GM19468 (cell line): ENCODE results near the gene TXNL1.
"Not testable (repeated sequence)": the region's sequence is repeated elsewhere in the genome, so short reads cannot be mapped to it uniquely, and the experiment has no call there.

Experiments
- ATAC-seq: cut with Tn5 transposase; IDR thresholded peaks from one replicate; pipeline ENCODE4 v1.9.1; 2021; ENCODE audit warnings: mild to moderate bottlenecking, moderate library complexity, moderate number of reproducible peaks; ENCODE audit not compliant: unreplicated experiment; ENCODE audit errors: extremely low read depth

The TXNL1 gene

GRCh38 chr18:56638232-56639103 lies at the start of gene TXNL1:
TXNL1 (minus strand) TSS chr18:56638592; CDS start chr18:56638440, 152 bp downstream.
- peak; percentile 92 for ATAC-seq

DNA sequence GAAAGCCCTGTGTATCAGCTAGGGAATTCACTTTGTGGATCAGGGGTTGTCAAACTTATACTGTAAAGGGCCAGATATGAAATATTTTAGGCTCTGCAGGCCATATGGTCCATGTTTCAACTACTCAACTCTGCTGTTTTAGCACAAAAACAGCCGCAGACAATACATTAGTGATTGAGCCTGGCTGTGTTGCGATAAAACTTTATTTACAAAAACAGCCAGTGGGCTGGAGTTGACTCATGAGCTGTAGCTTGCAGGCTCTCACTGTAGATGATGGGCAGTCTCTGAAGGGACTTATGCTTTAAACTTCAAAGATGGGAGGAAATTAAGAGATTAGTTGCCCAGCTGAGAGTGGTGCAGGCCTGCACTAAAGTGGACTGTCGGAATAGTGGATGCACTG lies 45.9 kb upstream of the TXNL1 start:
- no peak for ATAC-seq

GRCh38 chr18:56678836-56679565 lies 40.6 kb upstream of the TXNL1 start:
- no peak for ATAC-seq

DNA sequence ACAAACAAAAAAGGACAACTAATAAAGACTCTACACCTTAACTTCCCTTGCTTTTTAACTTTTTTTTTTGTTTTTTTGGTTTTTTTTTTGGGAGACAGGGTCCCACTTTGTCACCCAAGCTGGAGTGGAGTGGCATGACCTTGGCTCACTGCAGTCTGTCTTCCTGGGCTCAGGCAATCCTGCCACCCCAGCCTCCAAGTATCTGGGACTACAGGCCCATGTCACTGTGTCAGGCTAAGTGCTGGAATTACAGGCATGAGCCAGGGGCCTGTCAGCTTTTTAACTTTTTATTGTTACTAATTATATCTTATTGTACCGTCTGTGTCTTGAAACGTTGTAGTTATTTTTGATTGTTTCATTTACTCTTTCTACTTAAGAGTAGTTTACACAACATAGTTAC lies 38.2 kb upstream of the TXNL1 start:
- ATAC-seq = no peak

DNA sequence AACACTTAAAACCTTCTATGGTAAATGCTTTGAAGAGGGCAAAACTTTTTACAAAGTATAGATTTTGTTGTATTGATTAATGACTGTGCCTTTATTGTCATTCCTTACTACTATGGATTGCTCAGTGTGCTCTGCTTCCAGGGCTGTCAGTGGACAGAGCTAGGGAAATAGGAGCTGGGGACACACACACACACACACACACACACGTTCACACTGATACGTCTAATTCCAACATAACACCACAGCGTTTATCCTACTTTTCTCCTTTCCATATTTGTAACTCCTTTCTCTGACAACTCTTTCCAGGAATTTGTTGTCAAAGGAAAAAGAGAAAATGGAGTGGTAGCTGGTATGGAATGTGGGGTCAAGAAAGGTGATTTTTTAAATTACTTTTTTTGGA lies 34.6 kb upstream of the TXNL1 start:
- no peak for ATAC-seq

- ATAC-seq = no peak
These were observed 34.0 kb upstream of the TXNL1 start for GRCh38 chr18:56672391-56672790.

DNA sequence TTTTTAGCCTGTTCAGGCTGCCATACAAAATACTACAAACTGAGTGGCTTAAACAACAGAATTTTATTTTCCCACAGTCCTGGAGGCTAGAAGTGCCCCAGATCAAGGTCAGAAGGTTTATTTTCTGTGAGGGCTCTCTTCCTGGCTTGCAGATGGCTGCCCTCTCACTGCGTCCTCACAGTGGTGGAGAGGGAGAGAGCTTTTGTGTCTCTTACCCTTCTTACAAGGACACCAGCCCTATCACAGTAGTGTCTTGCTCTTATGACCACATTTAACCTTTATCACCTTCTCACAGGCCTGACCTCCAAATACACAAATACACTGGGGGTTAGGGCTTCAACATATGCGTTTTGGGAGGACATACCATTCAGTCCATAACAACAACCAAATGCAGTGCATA lies 24.5 kb upstream of the TXNL1 start:
- ATAC-seq = no peak

DNA sequence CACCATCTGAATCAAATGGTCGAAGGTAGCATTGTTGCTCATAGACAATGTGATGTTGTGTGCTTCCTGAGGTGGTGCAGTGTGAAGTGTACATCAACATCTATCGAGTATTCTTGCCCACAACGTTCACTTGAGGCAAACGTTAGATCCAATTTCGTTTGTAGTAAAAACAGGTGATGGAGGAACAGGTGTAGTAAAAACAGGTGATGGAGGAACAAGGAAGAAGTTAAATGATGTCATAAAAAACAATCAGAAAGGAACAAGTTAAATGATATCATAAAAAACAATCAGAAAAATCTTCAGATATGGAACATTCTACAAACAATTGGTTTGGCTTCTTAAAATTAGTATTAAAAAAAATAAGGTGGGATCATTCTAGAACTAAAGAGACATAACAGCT lies 24.1 kb upstream of the TXNL1 start:
- ATAC-seq = no peak

DNA sequence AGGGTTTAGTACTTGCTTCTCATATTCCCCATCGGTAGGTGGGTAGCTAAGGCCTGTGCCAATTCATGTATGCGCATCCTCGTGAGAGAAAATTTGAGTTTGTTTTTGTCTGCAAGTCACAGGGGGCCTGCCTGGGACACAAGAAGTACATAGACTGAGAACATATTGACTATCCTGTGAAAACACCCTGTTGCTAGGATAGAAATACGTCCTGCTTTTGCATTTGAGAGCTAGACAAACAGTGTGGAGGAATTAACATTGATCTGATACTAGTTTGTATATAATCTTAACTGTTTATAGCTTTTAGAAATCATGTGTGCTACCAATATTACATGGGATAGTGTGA lies 23.6 kb upstream of the TXNL1 start:
- ATAC-seq = no peak

GRCh38 chr18:56661360-56662062 lies 23.1 kb upstream of the TXNL1 start:
- ATAC-seq = no peak

DNA sequence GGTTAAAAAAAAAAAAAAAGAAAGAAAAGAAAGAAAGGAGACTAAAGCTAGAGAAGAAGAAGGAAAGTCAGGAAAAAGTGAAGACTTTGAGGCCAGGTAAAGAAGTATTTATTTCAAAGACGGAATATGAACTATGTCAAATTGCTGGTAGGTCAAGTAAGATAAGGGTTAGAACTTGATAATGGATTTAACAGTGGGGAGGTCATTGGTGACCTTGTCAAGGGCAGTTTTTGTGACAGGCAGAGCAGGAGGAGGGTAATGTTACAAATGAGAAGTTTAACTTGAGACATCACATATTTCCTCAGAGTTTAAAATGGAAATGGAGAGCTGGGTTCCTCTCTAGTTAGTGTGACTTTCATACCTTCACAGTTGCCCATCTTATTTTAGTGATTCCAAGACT lies 22.3 kb upstream of the TXNL1 start:
- ATAC-seq = no peak

GRCh38 chr18:56659111-56659510 lies 20.7 kb upstream of the TXNL1 start:
- no peak for ATAC-seq

GRCh38 chr18:56658261-56658660 lies 19.9 kb upstream of the TXNL1 start:
- ATAC-seq = no peak

DNA sequence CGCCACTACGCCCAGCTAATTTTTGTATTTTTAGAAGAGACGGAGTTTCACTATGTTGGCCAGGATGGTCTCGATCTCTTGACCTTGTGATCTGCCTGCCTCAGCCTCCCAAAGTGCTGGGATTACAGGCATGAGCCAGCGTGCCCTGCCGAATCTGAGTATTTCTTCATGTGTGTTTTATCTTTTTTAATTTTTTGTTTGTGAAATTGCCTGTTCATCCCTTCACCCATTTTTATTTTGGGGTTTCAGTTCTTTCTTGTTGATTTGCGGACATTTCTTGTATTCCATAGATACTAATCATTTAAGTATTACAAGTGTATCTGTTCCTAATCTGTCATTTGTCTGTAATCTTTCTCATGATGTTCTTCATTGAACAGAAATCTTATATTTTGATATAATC lies 15.9 kb upstream of the TXNL1 start:
- ATAC-seq = not testable (repeated sequence)

GRCh38 chr18:56652802-56653201 lies 14.4 kb upstream of the TXNL1 start:
- ATAC-seq = no peak

DNA sequence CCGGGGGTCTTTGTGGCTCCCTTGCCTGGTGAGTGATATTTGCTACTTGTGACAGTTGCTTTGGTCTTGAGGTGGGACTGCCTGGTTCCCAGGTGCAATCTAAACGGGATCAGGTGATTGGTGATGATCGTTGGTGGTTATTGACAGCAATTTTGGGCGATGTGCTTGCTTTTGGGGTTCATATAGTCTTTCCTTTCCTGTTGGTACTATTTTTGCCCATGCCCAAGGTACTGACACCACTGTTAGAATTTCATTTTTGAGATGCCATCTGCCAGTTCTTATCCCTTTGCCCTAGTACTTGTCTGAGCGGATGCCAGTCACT lies 13.3 kb upstream of the TXNL1 start:
- ATAC-seq = no peak

- peak; percentile 96 for ATAC-seq
These were observed 12.8 kb upstream of the TXNL1 start, which contains the start of gene WDR7 for GRCh38 chr18:56650944-56651770. WDR7 (plus strand) TSS chr18:56651359; CDS start chr18:56672516, 21,157 bp downstream.

- no peak for ATAC-seq
These were observed 11.6 kb upstream of the TXNL1 start for GRCh38 chr18:56649996-56650395.

- no peak for ATAC-seq
These were observed 9.8 kb upstream of the TXNL1 start for GRCh38 chr18:56647951-56648893.
